GM18517 (cell line): ENCODE data around the gene PLCB3.

Source experiments
- ATAC-seq: cut with Tn5 transposase; IDR thresholded peaks from one replicate; pipeline ENCODE4 v1.9.1; 2021; ENCODE audit warnings: mild to moderate bottlenecking, moderate library complexity; ENCODE audit not compliant: unreplicated experiment

Gene PLCB3

GRCh38 chr11:64265176-64266160, 14.1 kb downstream of the PLCB3 start:
- ATAC-seq = no peak

DNA sequence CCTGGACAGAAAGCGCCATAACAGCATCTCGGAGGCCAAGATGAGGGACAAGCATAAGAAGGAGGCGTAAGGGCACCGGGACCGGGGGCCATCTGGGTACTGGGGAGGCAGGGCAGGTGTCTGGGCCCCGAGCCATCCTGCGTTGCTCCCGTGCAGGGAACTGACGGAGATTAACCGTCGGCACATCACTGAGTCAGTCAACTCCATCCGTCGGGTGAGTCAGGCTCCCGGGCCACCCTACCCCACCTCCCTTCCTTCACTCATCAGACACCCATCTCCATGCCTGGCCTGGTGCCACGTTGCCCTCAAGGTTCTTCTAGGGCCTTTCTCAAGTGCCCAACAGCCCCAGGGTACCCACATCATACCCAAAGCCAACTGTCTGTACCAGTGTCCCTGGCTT, 15.0 kb downstream of the PLCB3 start:
- ATAC-seq = no peak

- no peak for ATAC-seq
These were observed 16.0 kb downstream of the PLCB3 start for GRCh38 chr11:64267207-64267945.

DNA sequence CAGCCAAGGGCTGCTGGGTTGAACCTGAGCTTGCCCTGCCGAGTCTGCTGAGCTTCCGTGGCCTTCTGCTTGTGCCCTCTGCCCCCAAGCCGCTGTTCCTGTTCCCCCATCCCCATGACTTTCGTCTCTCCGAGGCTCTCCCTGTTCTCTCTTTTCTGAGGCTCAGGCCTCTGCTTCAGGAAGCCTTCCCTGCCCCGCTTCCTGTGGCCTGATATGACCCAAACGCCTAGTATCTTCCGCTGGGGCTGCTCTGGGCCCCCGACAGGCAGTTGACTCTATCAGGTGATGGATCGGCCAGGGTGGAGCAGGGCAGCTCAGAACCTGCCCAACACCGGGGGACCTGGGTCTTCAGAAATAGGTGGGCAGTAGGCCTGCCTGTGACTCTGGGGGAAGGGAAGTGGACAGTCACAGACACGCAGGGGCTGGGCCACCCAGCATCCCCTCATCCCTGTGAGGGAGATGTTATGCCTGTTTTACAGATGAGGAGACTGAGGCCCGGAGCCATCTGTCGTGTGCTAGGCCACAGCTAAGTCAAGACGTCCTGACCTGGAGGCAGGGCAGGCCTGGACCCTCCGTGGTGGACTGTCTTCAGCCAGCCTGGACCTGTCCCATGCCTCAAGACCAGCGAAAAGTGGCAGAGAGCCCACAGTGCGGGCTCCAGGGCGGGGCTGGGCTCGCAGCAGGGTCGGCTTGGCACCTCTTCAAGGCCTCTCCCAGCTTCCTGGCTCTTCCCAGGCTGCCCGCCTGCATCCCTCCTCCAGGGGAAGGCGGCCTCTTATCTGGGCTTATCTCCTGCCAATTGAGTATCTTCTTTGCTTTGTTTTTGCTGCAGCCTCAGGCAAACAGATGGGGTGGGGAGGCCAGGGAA, 16.9 kb downstream of the PLCB3 start:
- ATAC-seq = no peak

DNA sequence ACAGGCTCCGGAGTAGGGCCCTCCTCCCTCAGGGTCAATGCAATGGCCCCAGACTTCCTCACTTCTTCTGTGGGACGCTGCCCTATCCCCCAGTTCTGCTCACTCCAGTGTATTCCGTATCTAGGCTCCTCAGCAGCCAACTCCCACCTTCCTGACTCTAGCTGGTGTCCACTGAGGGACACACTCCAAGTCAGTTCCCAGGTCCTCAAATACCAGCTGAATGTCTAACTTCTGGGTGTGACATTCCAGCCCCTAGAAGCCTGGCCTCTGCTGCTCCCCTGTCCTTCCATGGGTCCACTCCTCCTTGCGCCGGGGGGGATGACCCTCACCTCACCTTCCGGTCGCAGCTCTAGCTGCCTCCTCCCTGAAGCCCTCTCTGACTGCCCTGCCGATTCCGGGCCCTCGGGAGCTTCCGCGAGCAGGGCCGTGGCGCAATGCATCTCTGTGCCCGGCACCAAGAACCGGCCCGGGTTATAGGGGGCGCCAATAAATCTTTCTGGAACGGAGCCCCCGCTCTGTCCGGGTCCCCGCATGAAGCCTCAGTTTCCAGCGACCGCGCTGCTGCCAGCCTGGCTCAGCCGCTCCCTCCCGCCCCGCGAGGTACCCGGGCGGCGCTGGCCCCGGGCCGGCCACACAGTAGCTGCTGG, 17.7 kb downstream of the PLCB3 start:
- ATAC-seq = peak; percentile 6

DNA sequence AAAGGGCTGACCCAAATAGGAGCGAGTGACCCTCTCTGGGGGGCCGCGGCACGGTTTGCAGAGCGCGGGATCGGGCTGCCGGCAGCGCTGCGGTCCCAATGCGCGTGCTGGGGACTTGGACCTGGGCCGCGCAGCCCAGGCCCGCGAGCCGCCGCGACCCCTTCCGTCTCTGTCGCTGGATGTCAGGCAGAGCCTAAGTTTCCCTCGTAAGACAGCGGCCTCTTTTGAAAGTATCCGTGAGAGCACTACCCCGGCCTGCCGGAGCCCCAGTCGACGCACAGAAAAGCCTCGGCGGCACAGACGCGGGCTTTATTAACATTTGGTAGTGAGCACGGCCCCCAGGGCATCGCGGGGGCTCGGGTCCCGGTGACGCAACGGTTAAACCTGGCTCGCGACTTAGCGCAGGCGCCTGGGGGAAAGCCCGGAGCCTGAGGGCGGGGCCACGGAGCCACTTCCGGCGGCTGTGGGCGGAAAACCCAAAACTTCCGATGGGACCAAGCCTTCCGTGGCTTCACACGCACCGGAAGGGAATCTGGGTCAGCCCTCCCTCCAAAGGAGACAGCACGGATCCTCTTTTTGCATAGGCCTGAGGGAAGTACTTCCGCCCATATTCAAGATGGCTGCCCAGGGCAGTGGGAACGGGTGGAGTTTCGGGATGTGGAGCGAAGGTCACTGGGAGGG, 18.4 kb downstream of the PLCB3 start:
- peak; percentile 71 for ATAC-seq

- ATAC-seq = no peak
These were observed 23.9 kb downstream of the PLCB3 start for GRCh38 chr11:64275031-64275800.

- no peak for ATAC-seq
These were observed 24.5 kb downstream of the PLCB3 start for GRCh38 chr11:64275841-64276240.

DNA sequence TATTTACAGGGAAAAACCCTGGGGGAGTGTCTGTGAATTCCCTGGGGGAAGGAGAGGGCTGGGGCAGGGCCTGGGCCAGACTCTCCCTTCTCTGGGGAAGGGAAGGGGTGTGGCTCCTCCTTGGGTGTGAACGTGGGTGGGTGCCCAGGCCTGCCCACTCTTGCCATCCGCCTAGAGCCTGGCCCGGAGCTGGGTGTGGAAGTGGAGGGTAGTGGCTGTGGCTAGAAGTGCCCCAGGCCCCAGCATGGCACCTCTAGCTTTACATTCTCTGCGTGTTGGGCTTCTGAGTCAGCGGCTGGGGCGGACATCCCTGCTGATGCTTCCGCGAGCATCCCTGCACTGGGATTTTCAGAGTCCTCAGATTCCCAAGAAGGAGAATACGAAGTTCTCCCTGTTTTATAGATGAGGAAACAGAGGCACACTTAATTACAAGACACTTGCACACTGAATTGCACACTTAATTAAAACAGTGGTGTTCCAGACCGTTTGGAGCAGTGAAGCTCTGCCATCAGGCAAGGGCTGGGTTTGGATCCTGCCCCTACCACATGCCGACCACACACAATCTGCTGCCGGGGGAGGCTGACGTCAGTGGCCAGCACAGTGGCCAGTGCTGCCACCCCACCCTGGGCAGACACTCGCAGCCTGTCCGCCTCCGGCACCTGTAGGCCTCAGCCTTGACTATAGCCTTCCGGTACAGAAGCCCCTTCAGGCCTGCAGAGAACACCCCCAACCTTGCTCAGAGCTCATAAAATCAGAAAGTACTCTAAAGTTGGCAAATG, 25.5 kb downstream of the PLCB3 start:
- no peak for ATAC-seq

- no peak for ATAC-seq
These were observed 27.4 kb downstream of the PLCB3 start for GRCh38 chr11:64278576-64279190.

GRCh38 chr11:64281957-64282770, 30.8 kb downstream of the PLCB3 start:
- no peak for ATAC-seq

GRCh38 chr11:64283092-64283491, 31.8 kb downstream of the PLCB3 start:
- no peak for ATAC-seq

GRCh38 chr11:64284048-64284961, 33.0 kb downstream of the PLCB3 start, which contains the start of gene BAD:
Gene BAD (minus strand): TSS chr11:64284665. CDS start chr11:64284368, 297 bp downstream.
- peak; percentile 55 for ATAC-seq

GRCh38 chr11:64284962-64285884, 33.9 kb downstream of the PLCB3 start, which contains the start of gene GPR137:
Gene GPR137 (plus strand): TSS chr11:64285848. CDS start chr11:64286525, 677 bp downstream.
- peak; percentile 64 for ATAC-seq
